Breast epithelium (tissue), 4 donors: ENCODE measurements around the gene PRPF40A. TPM values are rescaled to one million over a fixed set of nuclear protein-coding genes. Genes with fewer than 3 reads are reported as not detected.

Source experiments
- DNase-seq, 2 donors: peaks; one replicate each; pipeline ENCODE4 v3.0.0-alpha.2; 2019; ENCODE audit warnings: low spot score in 2 of 2
- H3K27ac ChIP-seq, 2 donors: fragments of 200-600 bp; sonication (generic) in 1 of 2; one replicate each; pipeline ENCODE4 v1.5.1; 2016 to 2019; ENCODE audit warnings: mild to moderate bottlenecking in 1 of 2
- H3K27me3 ChIP-seq, 2 donors: fragments of 200-600 bp; sonication (generic) in 1 of 2; one replicate each; pipeline versions ENCODE4 v1.5.1 to v1.6.0; 2017 to 2019; ENCODE audit warnings: control low read depth in 1 of 2, mild to moderate bottlenecking in 1 of 2
- H3K36me3 ChIP-seq: fragments of 200-600 bp; one replicate; pipeline ENCODE4 v1.5.1; 2019
- H3K4me1 ChIP-seq, 2 donors: fragments of 200-600 bp; sonication (generic); one replicate each; pipeline ENCODE4 v1.5.1; 2016 to 2019; ENCODE audit warnings: control low read depth in 1 of 2
- H3K4me3 ChIP-seq, 3 donors: fragments of 200-600 bp; sonication (generic); 1 replicate in 2 of 3; 2 replicates in 1 of 3; pipeline ENCODE4 v1.5.1; 2016 to 2019; ENCODE audit warnings: mild to moderate bottlenecking in 3 of 3, moderate library complexity in 2 of 3
- H3K9me3 ChIP-seq, 2 donors: fragments of 200-600 bp; sonication (generic) in 1 of 2; one replicate each; pipeline ENCODE4 v1.5.1; 2016 to 2019; ENCODE audit warnings: control low read depth in 1 of 2
- POLR2A ChIP-seq: fragments of 450-650 bp; IDR thresholded peaks from one replicate; pipeline ENCODE4 v1.6.1; 2016; ENCODE audit warnings: antibody characterized with exemption, mild to moderate bottlenecking, moderate library complexity
- POLR2AphosphoS5 ChIP-seq, 3 donors: sonication (generic); formaldehyde crosslinking; IDR thresholded peaks; one replicate each; pipeline ENCODE4 v1.6.1; 2017; ENCODE audit warnings: antibody characterized with exemption in 3 of 3
- intact Hi-C: fragments of 100-400 bp; cut with DNase I; formaldehyde crosslinking; loops from one replicate; pipeline ENCODE4 v1.15.1; 2023; ENCODE audit warnings: low total_unique reads
- total RNA-seq, 3 donors: library from RNA; depleted of rRNA; stranded (reverse); fragments of >200 nt; gene quantifications; one replicate each; pipeline ENCODE4 v1.1.0, GENCODE V29; 2016
- TF ChIP-seq, protein P1 (sequence below), 3 donors: fragments of 450-650 bp; IDR thresholded peaks; one replicate each; pipeline ENCODE4 v1.5.1; 2016 to 2017; ENCODE audit warnings: antibody characterized with exemption in 3 of 3, mild to moderate bottlenecking in 3 of 3, moderate library complexity in 3 of 3

Gene PRPF40A
- total RNA-seq, 3 donors from 2014 or later, result 81.8 to 131 (median 107) TPM

DNA sequence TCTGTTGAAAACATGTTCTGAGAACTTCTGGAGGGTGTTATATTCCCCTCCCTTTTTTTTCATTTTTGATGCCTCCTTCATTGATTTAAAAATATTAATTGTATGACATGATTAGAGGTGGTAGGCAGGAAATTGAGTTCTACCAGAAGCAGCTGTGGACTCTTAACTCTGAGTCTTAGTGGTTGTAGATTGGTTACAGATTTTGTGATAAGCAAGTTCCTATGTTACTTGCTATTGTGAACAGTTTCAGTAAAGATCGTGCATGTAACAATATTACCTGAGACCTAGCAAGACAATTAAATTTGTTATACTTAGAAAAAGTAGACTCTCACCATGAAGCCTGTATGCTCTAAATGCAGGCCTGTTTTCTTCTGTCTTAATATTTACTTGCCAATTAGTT is 88.1 kb downstream of the PRPF40A start:
- H3K9me3 ChIP-seq, result no peaks in the 10 kb centered on the region
- no peaks in the 10 kb centered on the region for H3K36me3 ChIP-seq
- H3K4me1 ChIP-seq, result no peaks in the 10 kb centered on the region
- intact Hi-C loops, result loop anchor here (10.0 kb wide), 1 partner anchor 434 kb away; no protein-coding TSS in a partner anchor
- DNase-seq, result no peak
- TF ChIP-seq, protein P1, sequence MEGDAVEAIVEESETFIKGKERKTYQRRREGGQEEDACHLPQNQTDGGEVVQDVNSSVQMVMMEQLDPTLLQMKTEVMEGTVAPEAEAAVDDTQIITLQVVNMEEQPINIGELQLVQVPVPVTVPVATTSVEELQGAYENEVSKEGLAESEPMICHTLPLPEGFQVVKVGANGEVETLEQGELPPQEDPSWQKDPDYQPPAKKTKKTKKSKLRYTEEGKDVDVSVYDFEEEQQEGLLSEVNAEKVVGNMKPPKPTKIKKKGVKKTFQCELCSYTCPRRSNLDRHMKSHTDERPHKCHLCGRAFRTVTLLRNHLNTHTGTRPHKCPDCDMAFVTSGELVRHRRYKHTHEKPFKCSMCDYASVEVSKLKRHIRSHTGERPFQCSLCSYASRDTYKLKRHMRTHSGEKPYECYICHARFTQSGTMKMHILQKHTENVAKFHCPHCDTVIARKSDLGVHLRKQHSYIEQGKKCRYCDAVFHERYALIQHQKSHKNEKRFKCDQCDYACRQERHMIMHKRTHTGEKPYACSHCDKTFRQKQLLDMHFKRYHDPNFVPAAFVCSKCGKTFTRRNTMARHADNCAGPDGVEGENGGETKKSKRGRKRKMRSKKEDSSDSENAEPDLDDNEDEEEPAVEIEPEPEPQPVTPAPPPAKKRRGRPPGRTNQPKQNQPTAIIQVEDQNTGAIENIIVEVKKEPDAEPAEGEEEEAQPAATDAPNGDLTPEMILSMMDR (IDR thresholded peaks at IDR 0.05), result no peak
- no peak for TF ChIP-seq POLR2A
- no peak overlapping the region for H3K4me3 ChIP-seq
- no peak overlapping the region for H3K27ac ChIP-seq
- H3K27me3 ChIP-seq, result no peaks in the 10 kb centered on the region

DNA sequence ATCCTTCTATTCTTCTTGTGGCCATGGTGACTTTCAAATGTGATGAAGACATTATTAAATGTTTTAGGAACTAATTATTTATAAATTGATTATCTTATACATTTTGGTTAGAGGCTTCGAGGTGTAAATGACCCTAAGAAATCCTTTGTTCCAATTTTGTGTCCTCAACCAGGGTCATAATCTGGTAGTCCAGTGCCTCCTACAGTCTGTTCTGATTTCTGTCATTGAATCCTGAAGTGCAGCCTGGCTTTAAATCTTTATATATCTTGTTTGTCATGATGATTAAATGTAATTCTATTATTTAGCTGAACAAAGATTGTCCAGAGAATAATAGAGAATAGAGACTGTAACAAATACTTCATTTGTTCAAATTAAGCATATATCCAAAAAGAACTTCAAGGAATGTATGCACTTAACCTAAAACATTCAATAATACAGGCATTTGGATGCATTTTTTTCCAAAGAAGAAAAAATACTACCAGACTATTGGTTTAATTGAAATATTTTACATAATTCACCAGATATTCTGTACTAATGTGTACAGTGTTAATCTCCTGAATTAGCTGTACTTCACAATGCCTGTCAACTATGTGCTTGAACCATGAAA is 89.8 kb downstream of the PRPF40A start:
- Histone ChIP-seq H3K9me3 (no peaks in the 10 kb centered on the region), H3K4me3 (no peak overlapping the region), H3K27me3 (no peaks in the 10 kb centered on the region), H3K36me3 (no peaks in the 10 kb centered on the region), H3K4me1 (no peaks in the 10 kb centered on the region), H3K27ac (no peak overlapping the region)
- intact Hi-C loops, result loop anchor here (10.0 kb wide), 1 partner anchor 433 kb away; no protein-coding TSS in a partner anchor
- no peak for DNase-seq
- TF ChIP-seq, protein P1 (IDR thresholded peaks at IDR 0.05), result peak in 2 of 3 donors; percentile 39 to 54
- no peak for TF ChIP-seq POLR2AphosphoS5 (IDR thresholded peaks at IDR 0.05)

DNA sequence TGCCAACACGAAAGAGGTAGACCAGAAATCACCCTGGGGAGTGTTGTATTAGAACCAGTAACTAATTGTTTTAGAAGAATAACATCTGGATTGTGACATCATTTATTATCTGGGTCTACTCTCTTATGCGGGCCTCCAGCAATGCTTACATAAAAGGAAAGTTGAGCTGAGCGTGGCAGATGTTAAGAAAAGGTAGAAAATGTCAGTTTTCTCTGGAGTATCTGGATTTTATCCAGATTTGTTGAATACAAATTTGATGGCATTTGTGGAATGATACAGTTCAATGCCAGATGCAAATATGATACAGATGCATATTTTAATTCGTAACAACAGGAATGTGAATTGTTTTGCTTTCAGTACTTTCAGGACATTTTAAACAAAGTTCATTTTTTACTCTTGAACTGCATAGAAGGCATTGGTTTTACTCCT is 90.3 kb downstream of the PRPF40A start:
- no peaks in the 10 kb centered on the region for H3K27me3 ChIP-seq
- H3K4me1 ChIP-seq, result no peaks in the 10 kb centered on the region
- no peak overlapping the region for H3K4me3 ChIP-seq
- intact Hi-C loops, result loop anchor here (10.0 kb wide), 1 partner anchor 432 kb away; no protein-coding TSS in a partner anchor
- H3K27ac ChIP-seq, result no peak overlapping the region
- DNase-seq, result no peak
- TF ChIP-seq, protein P1 (IDR thresholded peaks at IDR 0.05), result no peak
- TF ChIP-seq POLR2A, result no peak
- TF ChIP-seq POLR2AphosphoS5 (IDR thresholded peaks at IDR 0.05), result no peak
- no peaks in the 10 kb centered on the region for H3K36me3 ChIP-seq
- no peaks in the 10 kb centered on the region for H3K9me3 ChIP-seq

DNA sequence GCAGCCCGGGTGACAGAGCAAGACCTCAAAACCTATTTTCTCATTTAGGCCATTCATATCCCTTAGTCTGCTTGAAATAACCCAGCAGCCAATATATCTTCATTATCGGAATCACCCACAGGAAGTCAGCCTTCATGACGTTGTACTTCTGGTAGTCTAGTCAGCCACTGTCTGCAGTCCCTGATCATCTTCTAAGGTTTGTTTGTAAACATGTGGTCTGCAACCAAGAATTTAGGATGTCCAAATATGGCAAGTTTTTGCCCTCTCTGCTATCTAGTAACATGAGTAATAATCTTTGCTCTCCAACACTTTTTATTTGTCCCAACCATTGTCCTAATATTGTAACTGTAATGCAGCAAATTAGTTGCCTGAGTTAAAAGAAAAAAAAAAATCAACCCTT is 92.5 kb downstream of the PRPF40A start:
- no peaks in the 10 kb centered on the region for H3K27me3 ChIP-seq
- H3K27ac ChIP-seq, result no peak overlapping the region
- TF ChIP-seq, protein P1 (IDR thresholded peaks at IDR 0.05), result no peak
- TF ChIP-seq POLR2AphosphoS5 (IDR thresholded peaks at IDR 0.05) (no peak), POLR2A (no peak)
- intact Hi-C loops, result loop anchor here (10.0 kb wide), 1 partner anchor 430 kb away; no protein-coding TSS in a partner anchor
- no peaks in the 10 kb centered on the region for H3K4me1 ChIP-seq
- H3K9me3 ChIP-seq, result no peaks in the 10 kb centered on the region
- no peaks in the 10 kb centered on the region for H3K36me3 ChIP-seq
- DNase-seq, result no peak
- no peak overlapping the region for H3K4me3 ChIP-seq

DNA sequence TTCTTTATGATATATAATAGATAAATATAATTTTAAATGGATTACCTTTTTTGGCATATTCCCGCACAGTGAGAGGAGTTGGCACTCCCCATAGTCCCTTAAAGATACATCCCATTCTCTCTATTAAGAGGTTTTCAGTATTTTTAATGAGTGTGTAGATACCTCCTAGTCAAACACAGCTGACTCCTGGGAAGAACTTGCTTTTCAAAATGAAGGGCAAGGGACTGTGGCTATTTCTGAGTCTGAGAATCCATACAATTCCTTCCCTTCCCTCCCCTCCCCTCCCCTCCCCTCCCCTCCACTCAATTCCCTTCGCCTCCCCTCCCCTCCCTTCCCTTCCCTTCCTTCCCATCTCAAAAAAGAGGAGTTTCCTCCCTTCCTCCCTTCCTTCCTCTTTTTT is 93.5 kb downstream of the PRPF40A start:
- no peaks in the 10 kb centered on the region for H3K36me3 ChIP-seq
- no peak overlapping the region for H3K27ac ChIP-seq
- H3K4me3 ChIP-seq, result no peak overlapping the region
- no peaks in the 10 kb centered on the region for H3K9me3 ChIP-seq
- intact Hi-C loops, result loop anchor here (10.0 kb wide), 1 partner anchor 429 kb away; no protein-coding TSS in a partner anchor
- no peaks in the 10 kb centered on the region for H3K27me3 ChIP-seq
- H3K4me1 ChIP-seq, result no peaks in the 10 kb centered on the region
- DNase-seq, result no peak
- TF ChIP-seq, protein P1 (IDR thresholded peaks at IDR 0.05), result no peak
- TF ChIP-seq POLR2AphosphoS5 (IDR thresholded peaks at IDR 0.05) (no peak), POLR2A (no peak)
